ENCODE measurements around the gene GAB1.
A peak's percentile ranks its signal among the peaks of the same experiment; 100 is the strongest.

DNA sequence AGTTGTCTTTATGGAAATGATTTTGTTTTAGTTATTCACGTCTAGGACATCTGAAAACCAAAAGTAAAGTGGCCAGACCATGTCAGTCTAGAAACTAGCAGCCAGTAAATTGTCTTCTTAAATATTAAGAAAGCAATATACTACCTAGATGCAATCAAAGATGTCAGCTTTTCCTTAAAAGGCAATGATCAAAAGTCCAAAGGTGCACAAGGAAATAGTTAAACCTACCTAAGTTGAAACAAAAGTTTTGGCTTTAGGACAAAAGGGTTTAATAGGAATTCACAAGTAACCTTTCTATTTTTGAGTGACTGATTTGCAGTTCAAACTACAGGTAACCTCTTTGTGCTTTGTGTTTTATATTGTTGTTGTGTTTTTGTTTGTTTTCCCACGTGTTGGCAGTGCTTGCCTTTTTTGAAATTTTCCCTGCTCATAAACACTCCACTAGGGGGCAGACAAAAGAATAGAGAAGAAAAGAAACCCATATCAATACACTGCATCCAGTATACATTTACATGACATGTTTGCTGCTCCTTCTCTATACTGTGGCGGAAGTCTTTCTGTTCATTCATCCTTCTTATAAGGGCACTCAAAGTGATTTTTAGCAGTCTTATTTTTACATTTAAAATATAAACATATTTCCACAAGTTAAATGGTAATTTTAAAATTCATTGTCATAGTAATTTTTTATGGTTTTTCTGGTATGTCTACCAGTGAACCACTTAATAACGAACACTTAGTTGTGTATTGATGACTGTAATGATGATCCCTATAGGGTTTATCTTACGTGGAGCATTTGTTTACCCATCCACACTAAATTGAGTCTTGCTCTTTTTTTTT is 62.7 kb downstream of the GAB1 start:
- TF ChIP-seq, protein P1, sequence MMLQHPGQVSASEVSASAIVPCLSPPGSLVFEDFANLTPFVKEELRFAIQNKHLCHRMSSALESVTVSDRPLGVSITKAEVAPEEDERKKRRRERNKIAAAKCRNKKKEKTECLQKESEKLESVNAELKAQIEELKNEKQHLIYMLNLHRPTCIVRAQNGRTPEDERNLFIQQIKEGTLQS (IDR thresholded peaks at IDR 0.05), result no peak
- TF ChIP-seq JUND (IDR thresholded peaks at IDR 0.05) (peak in 1 of 2 donors; percentile 13), RAD21 (IDR thresholded peaks at IDR 0.05) (peak; percentile 68 to 78), YY1 (IDR thresholded peaks at IDR 0.05) (no peak), FOXA1 (IDR thresholded peaks at IDR 0.05) (no peak), GABPA (IDR thresholded peaks at IDR 0.05 in 1 of 2, conservative IDR thresholded peaks at IDR 0.05 in 1 of 2) (no peak), HNF4A (conservative IDR thresholded peaks at IDR 0.05) (peak; percentile 41 to 56), EGR1 (IDR thresholded peaks at IDR 0.05; ENCODE audit: low read depth in 2 of 2) (no peak), RXRA (IDR thresholded peaks at IDR 0.05) (no peak)
- TF ChIP-seq, protein P2, sequence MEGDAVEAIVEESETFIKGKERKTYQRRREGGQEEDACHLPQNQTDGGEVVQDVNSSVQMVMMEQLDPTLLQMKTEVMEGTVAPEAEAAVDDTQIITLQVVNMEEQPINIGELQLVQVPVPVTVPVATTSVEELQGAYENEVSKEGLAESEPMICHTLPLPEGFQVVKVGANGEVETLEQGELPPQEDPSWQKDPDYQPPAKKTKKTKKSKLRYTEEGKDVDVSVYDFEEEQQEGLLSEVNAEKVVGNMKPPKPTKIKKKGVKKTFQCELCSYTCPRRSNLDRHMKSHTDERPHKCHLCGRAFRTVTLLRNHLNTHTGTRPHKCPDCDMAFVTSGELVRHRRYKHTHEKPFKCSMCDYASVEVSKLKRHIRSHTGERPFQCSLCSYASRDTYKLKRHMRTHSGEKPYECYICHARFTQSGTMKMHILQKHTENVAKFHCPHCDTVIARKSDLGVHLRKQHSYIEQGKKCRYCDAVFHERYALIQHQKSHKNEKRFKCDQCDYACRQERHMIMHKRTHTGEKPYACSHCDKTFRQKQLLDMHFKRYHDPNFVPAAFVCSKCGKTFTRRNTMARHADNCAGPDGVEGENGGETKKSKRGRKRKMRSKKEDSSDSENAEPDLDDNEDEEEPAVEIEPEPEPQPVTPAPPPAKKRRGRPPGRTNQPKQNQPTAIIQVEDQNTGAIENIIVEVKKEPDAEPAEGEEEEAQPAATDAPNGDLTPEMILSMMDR (IDR thresholded peaks at IDR 0.05; ENCODE audit: low read depth, low read length, missing input control), result peak; percentile 61
- TF ChIP-seq, protein P3, sequence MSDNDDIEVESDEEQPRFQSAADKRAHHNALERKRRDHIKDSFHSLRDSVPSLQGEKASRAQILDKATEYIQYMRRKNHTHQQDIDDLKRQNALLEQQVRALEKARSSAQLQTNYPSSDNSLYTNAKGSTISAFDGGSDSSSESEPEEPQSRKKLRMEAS (IDR thresholded peaks at IDR 0.05), result peak; percentile 46
- TF ChIP-seq, protein P4, sequence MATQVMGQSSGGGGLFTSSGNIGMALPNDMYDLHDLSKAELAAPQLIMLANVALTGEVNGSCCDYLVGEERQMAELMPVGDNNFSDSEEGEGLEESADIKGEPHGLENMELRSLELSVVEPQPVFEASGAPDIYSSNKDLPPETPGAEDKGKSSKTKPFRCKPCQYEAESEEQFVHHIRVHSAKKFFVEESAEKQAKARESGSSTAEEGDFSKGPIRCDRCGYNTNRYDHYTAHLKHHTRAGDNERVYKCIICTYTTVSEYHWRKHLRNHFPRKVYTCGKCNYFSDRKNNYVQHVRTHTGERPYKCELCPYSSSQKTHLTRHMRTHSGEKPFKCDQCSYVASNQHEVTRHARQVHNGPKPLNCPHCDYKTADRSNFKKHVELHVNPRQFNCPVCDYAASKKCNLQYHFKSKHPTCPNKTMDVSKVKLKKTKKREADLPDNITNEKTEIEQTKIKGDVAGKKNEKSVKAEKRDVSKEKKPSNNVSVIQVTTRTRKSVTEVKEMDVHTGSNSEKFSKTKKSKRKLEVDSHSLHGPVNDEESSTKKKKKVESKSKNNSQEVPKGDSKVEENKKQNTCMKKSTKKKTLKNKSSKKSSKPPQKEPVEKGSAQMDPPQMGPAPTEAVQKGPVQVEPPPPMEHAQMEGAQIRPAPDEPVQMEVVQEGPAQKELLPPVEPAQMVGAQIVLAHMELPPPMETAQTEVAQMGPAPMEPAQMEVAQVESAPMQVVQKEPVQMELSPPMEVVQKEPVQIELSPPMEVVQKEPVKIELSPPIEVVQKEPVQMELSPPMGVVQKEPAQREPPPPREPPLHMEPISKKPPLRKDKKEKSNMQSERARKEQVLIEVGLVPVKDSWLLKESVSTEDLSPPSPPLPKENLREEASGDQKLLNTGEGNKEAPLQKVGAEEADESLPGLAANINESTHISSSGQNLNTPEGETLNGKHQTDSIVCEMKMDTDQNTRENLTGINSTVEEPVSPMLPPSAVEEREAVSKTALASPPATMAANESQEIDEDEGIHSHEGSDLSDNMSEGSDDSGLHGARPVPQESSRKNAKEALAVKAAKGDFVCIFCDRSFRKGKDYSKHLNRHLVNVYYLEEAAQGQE (IDR thresholded peaks at IDR 0.05), result no peak

Data from liver (tissue), 3 donors.